Loucy (cell line): ENCODE results near the gene ACVR1B.

Experiments used
- EZH2phosphoT487 ChIP-seq: fragments of 200-600 bp; IDR thresholded peaks from 2 replicates; pipeline ENCODE4 v1.6.1; 2018; ENCODE audit warnings: antibody characterized with exemption, mild to moderate bottlenecking, moderate library complexity, borderline replicate concordance
- TF ChIP-seq, protein P1 (sequence below): fragments of 200-600 bp; sonication (generic); conservative IDR thresholded peaks from 2 replicates; pipeline ENCODE4 v1.5.1; 2014; ENCODE audit warnings: mild to moderate bottlenecking, antibody characterized with exemption, low read length

GRCh38 chr12:51976376-51977160 lies 25.1 kb downstream of the ACVR1B start:
- TF ChIP-seq, protein P1, sequence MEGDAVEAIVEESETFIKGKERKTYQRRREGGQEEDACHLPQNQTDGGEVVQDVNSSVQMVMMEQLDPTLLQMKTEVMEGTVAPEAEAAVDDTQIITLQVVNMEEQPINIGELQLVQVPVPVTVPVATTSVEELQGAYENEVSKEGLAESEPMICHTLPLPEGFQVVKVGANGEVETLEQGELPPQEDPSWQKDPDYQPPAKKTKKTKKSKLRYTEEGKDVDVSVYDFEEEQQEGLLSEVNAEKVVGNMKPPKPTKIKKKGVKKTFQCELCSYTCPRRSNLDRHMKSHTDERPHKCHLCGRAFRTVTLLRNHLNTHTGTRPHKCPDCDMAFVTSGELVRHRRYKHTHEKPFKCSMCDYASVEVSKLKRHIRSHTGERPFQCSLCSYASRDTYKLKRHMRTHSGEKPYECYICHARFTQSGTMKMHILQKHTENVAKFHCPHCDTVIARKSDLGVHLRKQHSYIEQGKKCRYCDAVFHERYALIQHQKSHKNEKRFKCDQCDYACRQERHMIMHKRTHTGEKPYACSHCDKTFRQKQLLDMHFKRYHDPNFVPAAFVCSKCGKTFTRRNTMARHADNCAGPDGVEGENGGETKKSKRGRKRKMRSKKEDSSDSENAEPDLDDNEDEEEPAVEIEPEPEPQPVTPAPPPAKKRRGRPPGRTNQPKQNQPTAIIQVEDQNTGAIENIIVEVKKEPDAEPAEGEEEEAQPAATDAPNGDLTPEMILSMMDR = no peak
- no peak for TF ChIP-seq EZH2phosphoT487
